ENCODE results near the gene NADK. TPM values are rescaled to one million over a fixed set of nuclear protein-coding genes. Genes with fewer than 3 reads are reported as not detected.
"Not testable (repeated sequence)": the region's sequence is repeated elsewhere in the genome, so short reads cannot be mapped to it uniquely, and the experiment has no call there.

Gene NADK
- total RNA-seq, 1 donor from 2014 or later = 37.8 TPM

GRCh38 chr1:1737675-1738590 is 40.3 kb downstream of the NADK start:
- not testable (repeated sequence) for H3K36me3 ChIP-seq; H4K20me1 ChIP-seq (ENCODE audit: low read depth); H3K9ac ChIP-seq; H3K4me3 ChIP-seq; H2AFZ ChIP-seq (replicated peaks); H3F3A ChIP-seq (ENCODE audit: low read depth); H3K4me3 Mint-ChIP-seq; H3K4me1 Mint-ChIP-seq; H3K36me3 Mint-ChIP-seq; H3K27me3 ChIP-seq; H3K9me3 ChIP-seq (ENCODE audit: low read depth); H3K9me3 Mint-ChIP-seq; H3K4me1 ChIP-seq; H3K27ac Mint-ChIP-seq; H3K27ac ChIP-seq; H3K27me3 Mint-ChIP-seq (ENCODE audit: insufficient read depth, low read depth); H3K4me2 ChIP-seq; DNase-seq (ENCODE audit: low spot score)
- peaks cover 21% of the 10 kb centered on the region for H3K79me2 ChIP-seq (ENCODE audit: low read depth)

- no peaks in the 10 kb centered on the region for H3K36me3 ChIP-seq
- Mint-ChIP-seq H3K9me3 (no peaks in the 10 kb centered on the region), H3K36me3 (peaks cover 10% of the 10 kb centered on the region), H3K27ac (no peak overlapping the region), H3K4me1 (no peaks in the 10 kb centered on the region), H3K4me3 (no peak overlapping the region), H3K27me3 (ENCODE audit: insufficient read depth, low read depth) (no peaks in the 10 kb centered on the region)
- H3K4me2 ChIP-seq = no peak overlapping the region
- no peak overlapping the region for H3K27ac ChIP-seq
- H4K20me1 ChIP-seq (ENCODE audit: low read depth) = no peaks in the 10 kb centered on the region
- H3K9me3 ChIP-seq (ENCODE audit: low read depth) = no peaks in the 10 kb centered on the region
- H3K9ac ChIP-seq = no peak overlapping the region
- no peak overlapping the region for H3K4me3 ChIP-seq
- no peaks in the 10 kb centered on the region for H3K27me3 ChIP-seq
- DNase-seq (ENCODE audit: low spot score) = no peak
- TF ChIP-seq EZH2 (IDR thresholded peaks at IDR 0.05) (no peak), EZH2phosphoT487 (IDR thresholded peaks at IDR 0.05) (no peak), CTCF (IDR thresholded peaks at IDR 0.05) (no peak)
- H3K79me2 ChIP-seq (ENCODE audit: low read depth) = no peaks in the 10 kb centered on the region
- H3F3A ChIP-seq (ENCODE audit: low read depth) = no peaks in the 10 kb centered on the region
- no peaks in the 10 kb centered on the region for H3K4me1 ChIP-seq
- H2AFZ ChIP-seq (replicated peaks) = no peak overlapping the region
These were observed 45.9 kb downstream of the NADK start for GRCh38 chr1:1732381-1732780.

- Histone ChIP-seq H3K4me1 (no peaks in the 10 kb centered on the region), H3K27ac (no peak overlapping the region), H3K9ac (no peak overlapping the region), H3K36me3 (no peaks in the 10 kb centered on the region), H3K27me3 (no peaks in the 10 kb centered on the region), H3K79me2 (ENCODE audit: low read depth) (no peaks in the 10 kb centered on the region), H2AFZ (replicated peaks) (no peak overlapping the region), H3F3A (ENCODE audit: low read depth) (no peaks in the 10 kb centered on the region), H3K4me3 (no peak overlapping the region), H3K9me3 (ENCODE audit: low read depth) (no peaks in the 10 kb centered on the region), H3K4me2 (no peak overlapping the region), H4K20me1 (ENCODE audit: low read depth) (no peaks in the 10 kb centered on the region)
- H3K4me1 Mint-ChIP-seq = no peaks in the 10 kb centered on the region
- no peak for DNase-seq (ENCODE audit: low spot score)
- H3K9me3 Mint-ChIP-seq = no peaks in the 10 kb centered on the region
- H3K27me3 Mint-ChIP-seq (ENCODE audit: insufficient read depth, low read depth) = peaks cover 2% of the 10 kb centered on the region
- peaks cover 10% of the 10 kb centered on the region for H3K36me3 Mint-ChIP-seq
- TF ChIP-seq EZH2 (IDR thresholded peaks at IDR 0.05) (no peak), CTCF (IDR thresholded peaks at IDR 0.05) (no peak), EZH2phosphoT487 (IDR thresholded peaks at IDR 0.05) (no peak)
- H3K27ac Mint-ChIP-seq = no peak overlapping the region
- no peak overlapping the region for H3K4me3 Mint-ChIP-seq
These were observed 47.4 kb downstream of the NADK start for GRCh38 chr1:1730870-1731269.

GRCh38 chr1:1730230-1730629 is 48.0 kb downstream of the NADK start:
- not testable (repeated sequence) for H3K27ac Mint-ChIP-seq; H3K4me2 ChIP-seq; H3K36me3 ChIP-seq; H2AFZ ChIP-seq (replicated peaks); H3K9ac ChIP-seq; H3K9me3 Mint-ChIP-seq; H3K4me1 ChIP-seq; H3K27ac ChIP-seq; H3K4me3 ChIP-seq; H4K20me1 ChIP-seq (ENCODE audit: low read depth); H3F3A ChIP-seq (ENCODE audit: low read depth); DNase-seq (ENCODE audit: low spot score); H3K36me3 Mint-ChIP-seq; H3K27me3 Mint-ChIP-seq (ENCODE audit: insufficient read depth, low read depth); H3K9me3 ChIP-seq (ENCODE audit: low read depth); H3K4me3 Mint-ChIP-seq; H3K4me1 Mint-ChIP-seq; H3K27me3 ChIP-seq; H3K79me2 ChIP-seq (ENCODE audit: low read depth)

GRCh38 chr1:1729116-1729816 is 49.0 kb downstream of the NADK start:
- not testable (repeated sequence) for H3F3A ChIP-seq (ENCODE audit: low read depth); H3K79me2 ChIP-seq (ENCODE audit: low read depth); H3K4me1 Mint-ChIP-seq; H3K36me3 ChIP-seq; H2AFZ ChIP-seq (replicated peaks); H3K27ac Mint-ChIP-seq; H3K9me3 ChIP-seq (ENCODE audit: low read depth); DNase-seq (ENCODE audit: low spot score); H3K4me2 ChIP-seq; H3K27me3 ChIP-seq; H4K20me1 ChIP-seq (ENCODE audit: low read depth); H3K4me1 ChIP-seq; H3K27me3 Mint-ChIP-seq (ENCODE audit: insufficient read depth, low read depth); H3K9me3 Mint-ChIP-seq; H3K27ac ChIP-seq; H3K4me3 Mint-ChIP-seq; H3K4me3 ChIP-seq; H3K36me3 Mint-ChIP-seq; H3K9ac ChIP-seq

GRCh38 chr1:1728308-1729005 is 49.8 kb downstream of the NADK start:
- not testable (repeated sequence) for H3K9me3 ChIP-seq (ENCODE audit: low read depth); H3K27me3 Mint-ChIP-seq (ENCODE audit: insufficient read depth, low read depth); H3K27ac Mint-ChIP-seq; H2AFZ ChIP-seq (replicated peaks); H4K20me1 ChIP-seq (ENCODE audit: low read depth); H3K4me3 ChIP-seq; H3K36me3 ChIP-seq; H3K27ac ChIP-seq; H3K4me2 ChIP-seq; H3K36me3 Mint-ChIP-seq; DNase-seq (ENCODE audit: low spot score); H3K79me2 ChIP-seq (ENCODE audit: low read depth); H3K4me3 Mint-ChIP-seq; H3K4me1 Mint-ChIP-seq; H3K27me3 ChIP-seq; H3K4me1 ChIP-seq; H3K9me3 Mint-ChIP-seq; H3K9ac ChIP-seq
- peaks cover 13% of the 10 kb centered on the region for H3F3A ChIP-seq (ENCODE audit: low read depth)
